ENCODE results near the gene SYT8.

SYT8 gene

GRCh38 chr11:1827095-1827813, 7.5 kb upstream of the SYT8 start:
- Histone ChIP-seq H3K27ac (ENCODE audit: low read length) (no peak overlapping the region), H3K4me1 (ENCODE audit: insufficient read depth, low read length) (peaks cover 11% of the 10 kb centered on the region), H3K79me2 (ENCODE audit: insufficient read depth, low read length) (no peaks in the 10 kb centered on the region), H3K4me2 (ENCODE audit: insufficient read depth, low read length) (no peak overlapping the region), H3K9me3 (ENCODE audit: insufficient read depth, low read length, severe bottlenecking) (no peaks in the 10 kb centered on the region), H2AFZ (ENCODE audit: low read depth, low read length) (no peak overlapping the region), H3K36me3 (ENCODE audit: insufficient read depth, low read length) (no peaks in the 10 kb centered on the region), H3K27me3 (ENCODE audit: insufficient read depth, low read length, poor library complexity) (no peaks in the 10 kb centered on the region), H3K9ac (ENCODE audit: low read depth, low read length) (no peak overlapping the region), H4K20me1 (ENCODE audit: insufficient read depth, low read length) (no peaks in the 10 kb centered on the region), H3K4me3 (ENCODE audit: low read depth in 1 of 2, low read length in 2 of 2) (no peak overlapping the region)
- ATAC-seq (ENCODE audit: insufficient read depth, low read depth), result no peak
- TF ChIP-seq, protein P1, sequence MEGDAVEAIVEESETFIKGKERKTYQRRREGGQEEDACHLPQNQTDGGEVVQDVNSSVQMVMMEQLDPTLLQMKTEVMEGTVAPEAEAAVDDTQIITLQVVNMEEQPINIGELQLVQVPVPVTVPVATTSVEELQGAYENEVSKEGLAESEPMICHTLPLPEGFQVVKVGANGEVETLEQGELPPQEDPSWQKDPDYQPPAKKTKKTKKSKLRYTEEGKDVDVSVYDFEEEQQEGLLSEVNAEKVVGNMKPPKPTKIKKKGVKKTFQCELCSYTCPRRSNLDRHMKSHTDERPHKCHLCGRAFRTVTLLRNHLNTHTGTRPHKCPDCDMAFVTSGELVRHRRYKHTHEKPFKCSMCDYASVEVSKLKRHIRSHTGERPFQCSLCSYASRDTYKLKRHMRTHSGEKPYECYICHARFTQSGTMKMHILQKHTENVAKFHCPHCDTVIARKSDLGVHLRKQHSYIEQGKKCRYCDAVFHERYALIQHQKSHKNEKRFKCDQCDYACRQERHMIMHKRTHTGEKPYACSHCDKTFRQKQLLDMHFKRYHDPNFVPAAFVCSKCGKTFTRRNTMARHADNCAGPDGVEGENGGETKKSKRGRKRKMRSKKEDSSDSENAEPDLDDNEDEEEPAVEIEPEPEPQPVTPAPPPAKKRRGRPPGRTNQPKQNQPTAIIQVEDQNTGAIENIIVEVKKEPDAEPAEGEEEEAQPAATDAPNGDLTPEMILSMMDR (IDR thresholded peaks at IDR 0.05; ENCODE audit: borderline replicate concordance, extremely low read depth, low read length, poor library complexity, severe bottlenecking), result no peak
- no peak for TF ChIP-seq EZH2 (IDR thresholded peaks at IDR 0.05; ENCODE audit: borderline replicate concordance, low read depth, low read length, severe bottlenecking)
- no peak for DNase-seq

DNA sequence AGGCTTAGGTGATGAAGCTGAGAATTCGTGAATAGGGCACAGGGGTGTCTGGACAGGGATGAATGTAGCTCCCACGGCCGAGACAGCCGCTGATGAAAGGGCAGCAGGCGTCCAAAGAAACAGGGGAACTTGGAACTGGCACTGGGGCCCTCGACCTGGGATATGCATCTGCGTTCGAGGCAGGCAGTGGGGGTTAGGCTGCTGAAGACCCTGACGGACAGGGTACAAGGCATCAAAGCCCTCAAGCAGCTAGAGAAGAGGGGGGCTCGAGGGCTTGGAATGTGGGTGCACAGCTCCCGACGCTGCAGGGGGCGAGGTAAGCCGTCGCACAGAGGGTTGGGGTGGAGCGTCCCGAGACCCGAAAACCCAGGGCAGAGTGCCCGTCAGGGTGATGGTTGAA, 6.9 kb upstream of the SYT8 start:
- H3K36me3 ChIP-seq (ENCODE audit: insufficient read depth, low read length), result no peaks in the 10 kb centered on the region
- no peak overlapping the region for H2AFZ ChIP-seq (ENCODE audit: low read depth, low read length)
- DNase-seq (no peak), ATAC-seq (ENCODE audit: insufficient read depth, low read depth) (no peak)
- H3K27me3 ChIP-seq (ENCODE audit: insufficient read depth, low read length, poor library complexity), result no peaks in the 10 kb centered on the region
- H3K4me2 ChIP-seq (ENCODE audit: insufficient read depth, low read length), result no peak overlapping the region
- no peaks in the 10 kb centered on the region for H4K20me1 ChIP-seq (ENCODE audit: insufficient read depth, low read length)
- H3K4me1 ChIP-seq (ENCODE audit: insufficient read depth, low read length), result peaks cover 14% of the 10 kb centered on the region
- no peak overlapping the region for H3K9ac ChIP-seq (ENCODE audit: low read depth, low read length)
- H3K79me2 ChIP-seq (ENCODE audit: insufficient read depth, low read length), result no peaks in the 10 kb centered on the region
- no peak for TF ChIP-seq EZH2 (IDR thresholded peaks at IDR 0.05; ENCODE audit: borderline replicate concordance, low read depth, low read length, severe bottlenecking)
- TF ChIP-seq, protein P1 (IDR thresholded peaks at IDR 0.05; ENCODE audit: borderline replicate concordance, extremely low read depth, low read length, poor library complexity, severe bottlenecking), result no peak
- H3K9me3 ChIP-seq (ENCODE audit: insufficient read depth, low read length, severe bottlenecking), result no peaks in the 10 kb centered on the region
- H3K27ac ChIP-seq (ENCODE audit: low read length), result no peak overlapping the region
- H3K4me3 ChIP-seq (ENCODE audit: low read depth in 1 of 2, low read length in 2 of 2), result no peak overlapping the region

DNA sequence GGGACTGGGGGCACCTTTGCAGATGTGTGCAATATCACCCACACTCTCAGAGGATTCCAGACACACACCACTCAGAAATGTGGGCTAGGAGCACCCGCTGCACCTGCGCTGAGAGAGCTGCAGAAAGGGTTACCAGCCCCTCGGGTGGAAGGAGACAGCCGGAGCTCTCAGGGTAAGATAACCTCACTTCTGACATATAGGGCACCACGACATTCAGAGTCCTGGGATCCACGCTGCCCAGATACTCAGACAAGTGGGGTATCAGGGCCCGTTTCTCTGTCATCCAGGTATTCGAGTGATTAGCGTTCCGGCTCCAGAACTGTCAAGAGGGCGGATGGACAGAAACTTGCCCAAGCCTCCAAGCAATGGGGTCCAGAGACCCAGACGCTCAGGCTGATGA, 6.2 kb upstream of the SYT8 start:
- Histone ChIP-seq H3K4me1 (ENCODE audit: insufficient read depth, low read length) (peaks cover 14% of the 10 kb centered on the region), H3K27me3 (ENCODE audit: insufficient read depth, low read length, poor library complexity) (no peaks in the 10 kb centered on the region), H3K9me3 (ENCODE audit: insufficient read depth, low read length, severe bottlenecking) (no peaks in the 10 kb centered on the region), H3K4me3 (ENCODE audit: low read depth in 1 of 2, low read length in 2 of 2) (no peak overlapping the region), H2AFZ (ENCODE audit: low read depth, low read length) (no peak overlapping the region), H3K9ac (ENCODE audit: low read depth, low read length) (no peak overlapping the region), H3K79me2 (ENCODE audit: insufficient read depth, low read length) (no peaks in the 10 kb centered on the region), H4K20me1 (ENCODE audit: insufficient read depth, low read length) (no peaks in the 10 kb centered on the region), H3K36me3 (ENCODE audit: insufficient read depth, low read length) (no peaks in the 10 kb centered on the region), H3K4me2 (ENCODE audit: insufficient read depth, low read length) (no peak overlapping the region), H3K27ac (ENCODE audit: low read length) (no peak overlapping the region)
- DNase-seq (no peak), ATAC-seq (ENCODE audit: insufficient read depth, low read depth) (no peak)
- no peak for TF ChIP-seq EZH2 (IDR thresholded peaks at IDR 0.05; ENCODE audit: borderline replicate concordance, low read depth, low read length, severe bottlenecking)
- TF ChIP-seq, protein P1 (IDR thresholded peaks at IDR 0.05; ENCODE audit: borderline replicate concordance, extremely low read depth, low read length, poor library complexity, severe bottlenecking), result no peak
